Muscle of back (tissue), 11 donors: ENCODE data around the gene NTNG1. TPM values are rescaled to one million over a fixed set of nuclear protein-coding genes. Genes with fewer than 3 reads are reported as not detected.

ENCODE experiments used
- DNase-seq, 3 donors: peaks; one replicate each; pipeline versions ENCODE4 v3.0.0 to v3.0.0-alpha.2; 2013
- polyA plus RNA-seq, 10 donors: library from polyadenylated mRNA; unstranded; fragments of 120-200 nt; gene quantifications; one replicate each; pipeline ENCODE4 v1.2.1, GENCODE V29; 2013; ENCODE audit not compliant: insufficient read length in 10 of 10

NTNG1 gene
- polyA plus RNA-seq, 10 donors: 6.4 to 18.1 (median 10.5) TPM

DNA sequence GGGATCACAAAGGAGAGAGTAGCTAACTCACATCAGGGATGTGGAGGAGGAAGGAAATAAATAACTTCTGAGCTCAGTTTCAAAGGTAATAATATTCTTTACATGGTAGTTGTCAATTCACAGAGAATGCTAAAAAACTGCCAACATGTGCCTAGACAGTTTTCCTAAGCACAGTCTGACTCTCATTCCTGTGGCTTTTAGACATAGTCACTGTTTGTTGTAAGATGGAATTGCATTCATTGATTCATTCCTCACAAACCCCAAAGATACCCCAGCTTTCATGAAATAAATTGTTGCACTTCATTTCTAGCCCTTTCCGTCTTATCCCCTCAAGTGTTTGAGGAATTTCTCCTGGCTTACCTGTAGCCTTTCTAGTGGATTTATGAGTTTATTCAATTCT, 263.9 kb downstream of the NTNG1 start:
- peak in 1 of 3 donors; percentile 38 for DNase-seq

DNA sequence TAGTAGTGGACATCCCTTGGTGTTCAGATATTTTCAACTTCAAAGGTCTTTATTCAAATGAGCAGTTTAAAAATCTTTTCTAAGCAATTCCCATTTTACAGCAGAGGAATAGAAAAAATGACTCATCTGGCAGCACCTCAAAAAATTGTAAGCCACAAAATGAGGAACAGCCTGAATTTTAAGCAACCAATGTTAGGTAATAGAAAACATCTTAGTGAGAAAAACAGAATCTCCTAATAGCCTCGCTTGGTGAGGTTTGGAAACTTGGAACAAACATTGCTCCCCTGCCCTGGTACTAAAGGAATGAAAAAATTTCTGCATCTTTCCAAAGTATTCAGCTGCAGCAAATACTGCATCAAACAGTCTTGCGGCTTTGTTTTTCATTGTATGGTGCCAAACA, 264.4 kb downstream of the NTNG1 start:
- peak; percentile 56 to 63 (median 61) for DNase-seq

DNA sequence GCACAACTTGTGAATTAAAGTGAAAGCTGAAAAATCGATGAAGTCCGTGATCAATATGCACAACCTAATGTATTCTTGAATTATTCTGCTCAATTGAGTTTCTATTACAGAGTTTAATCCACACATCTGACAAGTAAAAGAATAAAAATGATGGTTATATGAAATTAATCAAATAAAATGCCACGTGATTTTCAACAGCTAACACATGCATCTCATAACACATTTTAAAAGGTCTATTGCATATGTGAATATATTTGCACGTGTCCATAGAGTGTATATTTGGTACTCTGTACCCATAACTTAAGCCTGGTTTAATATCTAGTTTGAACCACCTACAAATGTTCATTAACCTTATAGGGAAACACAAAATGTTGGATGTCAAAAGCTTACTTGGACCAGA, 266.2 kb downstream of the NTNG1 start:
- no peak for DNase-seq

DNA sequence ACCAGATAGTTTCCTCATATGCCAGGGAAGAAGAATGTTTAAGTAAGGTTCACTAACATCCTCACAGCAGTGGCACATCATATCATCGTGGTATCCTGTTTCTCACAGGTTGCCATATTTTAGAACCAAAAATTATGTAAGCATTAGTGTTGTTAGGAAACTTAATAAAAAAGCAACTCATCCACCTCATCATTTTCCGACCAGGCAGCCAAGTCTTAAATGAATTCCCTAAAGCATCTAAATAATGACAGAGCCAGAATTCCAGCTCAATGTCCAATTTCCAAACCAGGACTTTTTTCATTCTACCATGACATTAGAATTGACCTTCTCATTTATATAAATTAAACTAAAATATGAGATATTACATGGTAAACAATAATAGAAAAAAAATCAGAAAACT, 272.7 kb downstream of the NTNG1 start:
- DNase-seq: peak; percentile 28 to 77 (median 62)

DNA sequence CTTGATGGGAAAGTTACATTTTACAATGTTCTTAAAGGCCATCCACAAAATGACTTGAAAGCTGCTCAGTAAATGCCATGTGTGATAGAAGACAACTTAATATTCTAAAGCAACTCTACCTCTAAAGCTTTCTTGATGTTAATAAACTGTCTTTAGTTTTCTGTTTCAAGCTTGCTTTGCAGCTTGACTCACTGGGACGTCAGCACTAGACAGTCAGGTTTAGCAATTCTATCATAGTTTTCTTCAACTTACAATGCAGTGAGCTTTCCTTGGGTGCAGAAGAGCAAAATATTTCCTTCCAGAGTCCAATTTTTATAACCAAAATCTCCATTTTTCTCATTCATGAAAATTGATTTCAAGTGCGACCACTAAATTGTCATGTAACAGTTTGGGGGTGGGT, 273.1 kb downstream of the NTNG1 start:
- peak in 1 of 3 donors; percentile 21 for DNase-seq

DNA sequence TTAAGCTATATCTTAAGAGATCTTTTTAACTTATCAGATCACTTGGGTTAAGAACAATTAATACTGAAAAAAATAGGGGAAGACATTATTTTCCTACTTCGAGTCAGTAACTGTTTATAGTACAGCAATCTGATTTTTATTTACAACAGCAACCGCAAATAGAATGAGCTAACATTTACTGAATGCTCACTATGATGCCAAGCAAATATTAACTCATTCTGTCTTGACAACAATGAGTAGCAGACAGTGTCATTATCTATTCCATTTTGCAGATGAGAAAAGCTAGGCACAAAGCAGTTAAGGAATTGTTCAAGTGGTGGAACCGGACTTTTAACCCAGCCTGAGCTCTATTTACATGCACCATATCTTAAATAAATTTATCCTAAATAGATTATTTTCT, 273.7 kb downstream of the NTNG1 start:
- no peak for DNase-seq

DNA sequence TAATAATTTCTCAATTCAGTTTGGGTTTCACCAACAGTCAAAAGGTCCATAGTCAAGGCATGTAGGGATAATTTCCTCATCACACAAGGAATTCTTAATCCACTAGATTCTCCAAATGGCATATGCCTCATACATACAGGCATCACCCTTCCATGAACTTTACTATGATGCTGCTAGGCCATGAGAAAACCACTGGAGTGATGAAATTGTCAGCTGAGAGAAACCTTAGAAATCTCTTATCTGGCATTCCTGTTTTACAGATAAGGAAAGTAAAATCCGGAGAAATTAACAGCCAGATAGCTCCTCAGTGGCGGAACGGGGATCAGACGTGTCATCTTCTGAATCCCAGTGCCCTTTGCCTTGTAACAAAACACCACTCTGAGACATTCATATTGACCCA, 274.4 kb downstream of the NTNG1 start:
- no peak for DNase-seq

DNA sequence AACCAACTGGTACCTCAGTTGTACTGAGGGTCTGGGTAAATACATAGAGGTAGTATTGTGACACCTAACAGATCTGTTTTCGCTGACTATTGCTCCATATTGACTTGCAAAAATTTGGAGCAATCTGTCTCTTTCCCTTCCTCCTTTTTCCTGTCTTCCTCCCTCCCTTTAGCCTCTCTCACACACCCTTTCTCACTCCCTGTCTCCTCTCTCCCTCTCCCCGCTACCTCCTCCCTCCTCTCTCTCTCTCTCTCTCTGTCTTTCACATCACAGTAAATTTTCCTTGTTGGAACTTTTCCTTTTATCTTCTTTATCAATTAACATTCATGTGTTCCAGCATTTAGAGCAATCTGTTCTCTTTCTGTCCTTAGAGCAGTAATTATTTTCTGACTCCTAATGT, 278.2 kb downstream of the NTNG1 start:
- DNase-seq: no peak

DNA sequence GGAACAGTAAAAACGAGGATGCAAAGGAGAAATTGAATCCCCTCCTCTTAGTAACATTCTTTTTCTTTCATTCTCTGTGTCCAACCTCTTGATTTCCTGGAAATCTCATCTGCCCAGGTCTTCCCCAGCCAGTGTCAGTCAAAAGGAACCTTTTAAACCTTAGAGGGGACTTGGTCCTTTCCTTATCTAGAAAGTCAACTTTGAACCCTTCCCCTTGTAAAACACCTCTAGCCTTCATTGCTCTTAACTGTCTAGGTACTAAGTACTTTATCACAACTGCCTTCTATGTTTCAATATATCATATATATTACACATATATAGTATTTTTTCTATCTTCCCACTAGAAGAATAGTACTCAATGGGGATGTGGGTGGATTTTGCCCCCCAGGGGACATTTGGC, 282.1 kb downstream of the NTNG1 start:
- no peak for DNase-seq

DNA sequence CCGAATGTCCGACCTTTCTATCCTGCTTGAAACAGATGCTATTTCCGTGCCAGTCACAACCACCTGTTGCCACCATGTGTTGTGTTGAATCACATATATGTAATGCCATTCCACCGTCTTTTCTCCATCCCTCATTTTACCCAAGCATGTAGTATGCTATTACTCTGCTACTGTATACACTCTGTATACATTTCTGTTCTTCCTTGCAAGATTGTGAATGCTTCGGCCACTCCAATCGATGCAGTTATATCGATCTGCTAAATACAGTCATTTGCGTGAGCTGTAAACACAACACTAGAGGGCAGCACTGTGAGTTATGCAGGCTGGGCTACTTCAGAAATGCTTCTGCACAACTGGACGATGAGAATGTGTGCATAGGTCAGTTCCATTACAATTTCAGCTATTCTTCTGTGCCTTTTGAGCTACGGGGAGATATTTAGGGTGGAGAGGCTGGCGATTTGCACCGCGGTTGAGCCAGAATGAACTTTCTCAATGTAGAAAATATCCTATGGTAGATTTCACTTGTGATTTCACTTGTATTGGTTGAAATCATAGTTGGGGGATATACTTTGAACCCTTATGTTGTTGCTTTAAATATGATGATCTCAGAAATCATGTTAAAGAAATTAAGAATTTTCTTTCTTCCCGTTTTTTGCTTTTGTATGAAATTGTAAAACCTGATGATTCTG, 289.8 kb downstream of the NTNG1 start:
- peak in 2 of 3 donors; percentile 27 to 32 for DNase-seq

DNA sequence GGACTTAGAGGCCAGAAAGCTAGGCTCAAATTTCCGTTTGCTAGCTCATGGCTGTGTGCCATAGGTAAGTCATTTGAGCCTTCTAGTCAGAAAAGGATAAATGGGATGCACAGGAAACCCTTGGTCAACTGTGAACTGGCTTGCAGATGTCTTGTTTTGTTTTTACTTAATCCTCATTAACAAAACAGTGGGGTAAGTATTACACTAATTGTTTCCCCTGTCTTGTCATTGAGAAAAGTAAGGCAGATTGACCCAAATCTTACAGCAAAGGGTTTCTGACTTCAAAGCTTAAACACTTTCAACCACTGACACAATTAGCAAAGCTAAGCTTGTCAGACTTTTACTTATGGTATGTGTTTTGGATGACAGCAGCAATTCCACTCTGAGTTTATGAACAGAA, 291.3 kb downstream of the NTNG1 start:
- DNase-seq: no peak

DNA sequence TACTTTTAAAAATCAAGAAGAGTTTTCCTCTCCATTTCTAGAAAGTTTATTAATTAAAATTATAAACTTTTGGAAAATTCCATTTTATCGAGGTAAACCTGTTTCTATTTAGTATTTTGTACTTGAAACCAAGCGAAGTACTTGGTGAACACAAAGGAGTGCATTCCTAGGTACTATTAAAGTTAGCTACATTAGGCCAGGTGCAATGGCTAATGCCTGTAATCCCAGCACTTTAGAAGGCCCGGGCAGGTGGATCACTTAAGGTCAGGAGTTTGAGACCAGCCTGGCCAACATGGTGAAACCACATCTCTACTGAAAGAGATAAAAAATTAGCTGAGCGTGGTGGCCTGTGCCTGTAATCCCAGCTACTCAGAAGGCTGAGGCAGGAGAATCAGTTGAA, 292.2 kb downstream of the NTNG1 start:
- no peak for DNase-seq

DNA sequence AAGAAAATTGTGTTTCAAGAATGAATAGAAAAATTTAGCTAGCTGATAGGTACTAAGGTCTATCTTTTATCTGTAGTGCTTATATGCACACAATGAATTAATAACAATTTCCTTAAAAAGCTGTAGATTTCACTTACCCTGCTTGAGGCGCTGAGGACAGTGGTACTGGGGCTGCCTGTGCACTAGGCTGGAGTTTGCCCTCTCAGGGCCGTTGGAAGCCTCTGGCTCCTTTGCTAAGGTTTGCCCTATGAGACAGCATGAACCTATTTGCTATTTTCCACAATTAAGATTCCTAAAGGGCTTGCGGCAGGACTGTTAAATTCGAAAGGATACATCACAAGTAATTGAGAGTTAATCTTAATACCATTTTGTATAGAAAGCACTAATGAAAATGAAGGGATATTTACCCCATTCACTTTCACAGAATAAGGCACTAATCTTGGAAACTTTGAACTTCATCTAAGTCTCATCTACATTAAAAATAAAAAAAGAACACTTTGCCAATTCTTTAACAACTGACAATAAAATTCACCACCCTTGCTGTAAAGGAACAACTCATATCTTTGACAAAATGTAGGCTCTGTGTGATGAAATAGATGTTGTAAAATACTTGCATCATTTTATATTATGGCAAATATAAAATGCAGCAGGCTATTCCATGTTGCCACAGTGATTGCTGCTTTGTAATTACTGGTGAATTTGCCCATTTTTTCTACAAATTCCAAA, 293.0 kb downstream of the NTNG1 start:
- no peak for DNase-seq

DNA sequence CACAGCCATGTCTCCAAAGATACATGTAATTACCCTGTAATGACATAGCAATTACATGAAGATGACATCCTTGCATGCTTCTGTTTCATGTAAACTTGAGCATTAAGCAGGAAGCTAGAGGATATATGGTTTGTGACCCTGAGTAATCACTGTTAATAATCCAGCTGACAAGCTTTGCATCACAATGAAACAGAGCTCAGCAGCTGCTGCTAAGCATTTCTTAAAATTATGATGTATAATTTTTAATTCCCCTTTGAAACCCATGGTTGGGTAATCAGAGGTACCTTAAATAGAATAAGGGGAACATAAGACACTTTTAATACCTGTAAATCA, 293.5 kb downstream of the NTNG1 start:
- no peak for DNase-seq

DNA sequence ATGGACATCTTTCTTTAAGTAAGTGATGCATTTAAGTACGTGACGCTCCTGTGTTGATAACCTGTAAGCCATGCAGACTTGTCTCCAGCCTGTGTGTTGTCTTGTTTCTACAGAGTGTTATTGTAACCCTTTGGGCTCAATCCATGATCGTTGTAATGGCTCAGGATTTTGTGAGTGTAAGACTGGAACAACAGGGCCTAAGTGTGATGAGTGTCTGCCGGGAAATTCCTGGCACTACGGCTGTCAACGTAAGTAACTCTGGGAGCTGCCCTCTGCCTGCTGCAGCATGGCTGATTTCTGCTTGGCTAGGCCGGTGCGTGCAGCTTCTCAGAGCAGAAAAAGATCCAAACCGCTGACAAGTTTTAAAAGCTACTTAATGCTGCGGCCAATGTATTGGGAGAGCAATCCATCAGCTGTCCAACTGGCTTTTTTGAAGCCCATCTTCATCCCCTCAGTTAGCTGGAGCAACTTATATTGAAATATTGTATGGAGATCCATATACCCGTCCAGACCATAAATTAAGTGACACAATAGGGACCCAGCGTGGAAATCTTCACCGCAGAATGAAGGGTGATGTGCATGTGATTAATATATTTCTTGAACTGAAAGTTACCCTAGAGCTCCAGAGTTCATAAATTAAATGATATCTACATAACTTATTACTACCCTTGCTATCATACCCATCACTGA, 295.9 kb downstream of the NTNG1 start:
- DNase-seq: no peak

DNA sequence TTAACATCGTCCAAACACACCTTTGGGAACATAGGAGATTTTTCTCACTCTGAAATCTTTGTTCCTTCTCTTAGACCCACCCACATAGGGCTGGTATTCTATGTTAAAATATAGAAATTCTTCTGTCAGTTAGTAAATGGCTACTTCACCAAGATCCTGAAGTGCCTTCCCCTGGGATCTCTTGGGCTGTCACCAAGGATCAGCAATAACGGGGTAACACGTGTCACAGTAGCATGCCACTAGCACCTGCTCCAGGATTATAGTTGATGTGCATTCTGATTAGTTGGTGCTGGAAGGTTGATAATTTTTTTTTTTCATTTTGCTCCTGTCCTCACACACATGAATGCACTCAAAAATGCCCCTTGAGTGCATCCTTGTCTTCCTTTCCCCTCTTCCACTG, 298.7 kb downstream of the NTNG1 start:
- no peak for DNase-seq

DNA sequence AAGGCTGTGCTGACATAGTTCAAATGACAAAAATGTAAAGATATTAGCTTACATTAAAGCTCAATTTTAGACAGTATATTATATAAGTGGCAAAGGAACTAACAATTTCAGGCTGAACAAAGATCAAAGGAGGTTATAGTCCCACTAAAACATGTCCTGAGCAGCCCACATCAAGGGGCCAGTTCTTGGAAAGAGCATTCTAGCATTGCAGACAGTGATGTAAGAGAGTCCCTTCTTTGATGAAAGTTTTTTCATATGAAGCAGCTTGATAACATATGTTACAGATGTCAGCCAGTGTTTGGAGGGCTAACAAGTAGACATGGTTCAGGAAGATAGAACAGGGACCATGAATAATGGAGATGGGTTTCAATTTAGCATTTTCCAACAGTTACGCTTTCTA, 301.7 kb downstream of the NTNG1 start:
- no peak for DNase-seq

DNA sequence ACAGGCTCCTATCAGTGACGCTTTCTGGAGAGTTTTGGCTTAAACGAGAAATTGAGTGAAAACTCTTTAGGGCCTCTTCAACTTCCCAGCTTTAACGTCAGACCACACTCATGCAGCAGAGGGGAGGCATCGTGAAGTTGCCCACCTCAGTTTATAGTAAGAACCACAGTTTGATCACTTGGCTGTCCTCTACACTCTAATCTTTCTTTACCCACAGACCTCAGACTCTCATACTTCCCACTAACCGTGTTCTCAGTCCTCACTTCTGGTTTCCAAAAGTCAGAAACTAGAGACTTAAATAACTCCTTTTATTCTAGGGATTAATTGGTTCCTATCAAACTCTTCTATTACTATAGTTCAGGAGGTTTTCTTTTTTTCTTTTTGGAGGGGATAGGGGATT, 302.2 kb downstream of the NTNG1 start:
- no peak for DNase-seq

DNA sequence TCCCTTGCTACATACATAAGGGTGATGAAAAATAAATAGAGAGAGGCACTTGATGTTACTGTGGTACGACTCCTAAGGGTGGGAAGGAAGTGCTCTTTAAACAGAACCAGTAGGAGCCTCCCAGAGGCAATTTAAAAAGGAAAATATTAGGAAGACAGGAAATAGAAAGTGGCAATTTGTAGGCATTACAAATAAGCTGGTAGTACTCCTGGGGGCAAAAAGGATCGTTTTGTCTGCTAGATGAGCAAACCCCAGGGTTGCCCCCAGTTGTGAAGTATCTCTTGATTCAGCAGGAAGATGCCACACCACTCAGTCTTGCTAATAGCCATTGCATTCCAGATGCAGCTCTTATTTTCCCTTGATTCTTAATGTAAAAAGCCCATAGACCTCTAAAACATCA, 303.0 kb downstream of the NTNG1 start:
- DNase-seq: no peak

DNA sequence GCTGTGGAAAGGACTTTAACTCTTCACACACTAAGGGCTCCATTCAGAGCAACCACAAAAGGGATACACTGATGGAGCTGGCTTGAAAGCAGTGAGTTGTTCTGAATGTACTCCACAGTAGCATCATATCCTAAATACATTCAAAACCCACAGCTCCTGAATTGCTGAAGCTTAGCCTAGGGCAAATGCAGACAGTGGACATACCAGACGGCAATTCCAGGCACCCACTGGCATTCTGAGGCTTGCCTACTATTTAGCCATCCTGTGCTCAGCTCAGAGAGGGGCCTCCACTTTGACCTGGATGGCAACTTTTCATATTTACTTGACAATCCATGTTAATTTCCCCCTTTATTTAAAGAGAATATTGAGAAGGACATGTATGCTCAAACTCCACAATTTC, 303.5 kb downstream of the NTNG1 start:
- no peak for DNase-seq

DNA sequence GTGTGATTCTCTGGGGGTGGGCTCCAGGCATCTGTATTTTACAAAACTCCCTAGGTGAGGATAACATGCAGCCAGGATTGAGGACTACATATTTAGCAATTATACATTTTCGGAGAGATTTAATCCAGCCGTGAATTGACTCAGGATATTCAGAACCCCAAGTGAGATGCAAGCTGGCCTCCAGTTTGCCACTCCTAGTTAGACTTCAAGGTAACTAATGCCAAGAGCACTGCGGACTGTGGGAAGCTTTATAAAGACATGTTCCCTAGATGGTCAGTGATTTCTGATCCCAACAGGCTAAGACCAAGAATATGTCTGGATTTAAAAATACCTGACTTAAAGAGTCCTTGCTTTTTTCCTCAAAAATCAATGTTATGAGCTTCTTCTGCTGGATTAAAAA, 308.5 kb downstream of the NTNG1 start:
- DNase-seq: no peak

DNA sequence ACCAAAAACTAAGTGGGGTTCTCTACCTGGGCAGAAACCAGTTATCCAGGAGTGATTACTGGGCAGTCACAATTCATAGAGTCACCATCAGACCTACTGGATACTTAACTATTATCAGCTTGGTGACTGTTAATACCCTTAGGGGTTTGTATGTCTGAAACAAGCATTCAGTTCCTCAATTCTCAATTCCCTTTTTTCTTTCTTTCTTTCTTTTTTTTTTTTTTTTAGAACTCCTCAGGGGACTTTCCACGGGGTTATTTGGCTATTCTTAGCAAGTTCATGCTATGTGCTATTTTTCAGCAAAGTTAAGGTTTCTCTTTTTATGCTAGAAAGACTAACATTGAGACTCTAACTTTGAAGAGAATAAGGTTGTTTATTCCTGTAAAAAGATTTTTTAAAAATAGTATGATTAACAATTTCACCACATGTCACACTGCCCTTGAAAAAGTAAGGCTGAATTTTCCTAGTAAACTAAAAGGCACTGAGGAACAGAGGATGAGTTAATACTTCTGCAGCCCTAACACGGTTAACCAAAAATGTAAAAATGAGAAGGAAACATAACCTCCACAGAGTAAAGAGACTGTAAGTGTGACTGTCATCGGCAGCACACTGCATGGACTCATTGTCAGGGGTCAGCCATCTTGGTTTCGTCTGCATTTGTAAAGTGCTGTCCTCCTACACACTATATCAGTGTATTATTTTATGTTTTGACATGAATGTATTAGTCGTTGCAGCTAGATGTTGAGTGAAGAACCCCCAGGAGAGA, 310.2 kb downstream of the NTNG1 start:
- no peak for DNase-seq

DNA sequence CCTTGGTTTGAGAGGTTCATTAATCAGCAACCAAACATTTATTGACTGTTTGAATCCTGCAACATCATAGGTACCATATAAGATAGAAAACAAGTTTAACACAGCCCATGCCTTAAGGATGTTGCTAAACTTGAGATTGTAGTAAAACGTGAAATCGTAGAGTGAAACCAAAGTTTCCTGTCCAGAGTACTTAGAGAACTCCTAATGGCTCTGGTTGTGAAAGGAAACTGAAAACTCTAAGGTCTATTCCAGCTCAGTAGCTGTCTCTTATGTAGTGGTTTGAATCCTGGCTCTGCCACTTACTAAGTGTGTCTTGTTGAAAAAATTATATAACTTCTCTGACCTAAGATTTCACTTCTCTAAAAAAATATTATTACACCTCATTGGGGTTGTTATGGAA, 310.9 kb downstream of the NTNG1 start:
- no peak for DNase-seq
